Body of pancreas (tissue), 4 donors: ENCODE measurements around the gene TAS2R38. TPM values are rescaled to one million over a fixed set of nuclear protein-coding genes. Genes with fewer than 3 reads are reported as not detected.

Source experiments
- ATAC-seq: fragments of 150-250 bp; one replicate; pipeline ENCODE4 v1.9.1; 2016
- DNase-seq, 4 donors: peaks; one replicate each; pipeline ENCODE4 v3.0.0-alpha.2; 2019
- H3K27ac ChIP-seq, 4 donors: fragments of 200-600 bp; sonication (generic); 1 replicate in 3 of 4; 2 replicates in 1 of 4; pipeline versions ENCODE4 v1.5.1 to v1.6.1; 2016 to 2019; ENCODE audit warnings: mild to moderate bottlenecking in 1 of 4, mixed read lengths in 1 of 4, moderate library complexity in 1 of 4
- H3K27me3 ChIP-seq, 2 donors: fragments of 200-600 bp; sonication (generic); one replicate each; pipeline ENCODE4 v1.6.0; 2016; ENCODE audit warnings: mild to moderate bottlenecking in 1 of 2
- H3K36me3 ChIP-seq, 2 donors: fragments of 200-600 bp; sonication (generic); replicated peaks in 1 of 2; 2 replicates each; pipeline ENCODE4 v1.5.1; 2016; ENCODE audit warnings: low read depth in 2 of 2; ENCODE audit not compliant: insufficient read depth in 1 of 2
- H3K4me1 ChIP-seq: fragments of 200-600 bp; sonication (generic); one replicate; pipeline ENCODE4 v1.6.0; 2016
- H3K4me3 ChIP-seq, 2 donors: fragments of 200-600 bp; sonication (generic); 1 replicate in 1 of 2; 2 replicates in 1 of 2; pipeline ENCODE4 v1.5.1; 2016 to 2019
- H3K9me3 ChIP-seq, 3 donors: fragments of 200-600 bp; sonication (generic); 1 replicate in 2 of 3; 2 replicates in 1 of 3; pipeline ENCODE4 v1.5.1; 2016
- POLR2A ChIP-seq, 3 donors: fragments of 450-650 bp; IDR thresholded peaks; one replicate each; pipeline ENCODE4 v1.6.1; 2016; ENCODE audit warnings: antibody characterized with exemption in 3 of 3, mild to moderate bottlenecking in 2 of 3
- WGBS, 2 donors: methylation state at CpG; one replicate each; pipeline ENCODE4 v1.1.5; 2017; 5-methylcytosine and 5-hydroxymethylcytosine counted together
- intact Hi-C: fragments of 100-400 bp; cut with DNase I; formaldehyde crosslinking; loops from one replicate; pipeline ENCODE4 v1.15.1; 2023
- total RNA-seq, 2 donors: library from RNA; depleted of rRNA; stranded (reverse); fragments of >200 nt; gene quantifications; one replicate each; pipeline ENCODE4 v1.1.0, GENCODE V29; 2016
- TF ChIP-seq, protein P1 (sequence below), 7 experiments: fragments of 450-650 bp in 4 of 7; fragments of 200-600 bp in 3 of 7; sonication (generic) in 3 of 7; IDR thresholded peaks; one replicate each; pipeline ENCODE4 v1.5.1; 2016 to 2019; ENCODE audit warnings: antibody characterized with exemption in 7 of 7

TAS2R38 gene
- total RNA-seq, 2 donors from 2014 or later = not detected

DNA sequence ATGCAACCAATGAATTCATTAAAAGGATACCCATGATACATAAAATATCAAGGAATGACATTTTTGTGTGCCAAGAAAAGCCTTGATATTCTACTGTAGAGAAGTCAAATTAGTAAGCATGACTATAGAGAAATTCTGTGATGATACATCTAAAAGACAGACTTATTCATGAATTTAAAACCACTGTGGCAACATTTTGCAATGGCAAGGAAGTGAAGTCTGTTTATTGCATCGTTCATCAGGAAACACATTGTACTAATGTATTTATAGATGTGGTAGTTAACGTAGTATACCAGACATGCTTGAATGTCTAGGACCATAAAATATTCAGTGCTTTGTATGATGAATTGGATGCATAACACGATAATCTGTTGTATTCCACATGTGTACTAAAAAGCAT is 17.5 kb downstream of the TAS2R38 start:
- no peaks in the 10 kb centered on the region for H3K27me3 ChIP-seq
- no peaks in the 10 kb centered on the region for H3K36me3 ChIP-seq
- no peak for ATAC-seq
- no peaks in the 10 kb centered on the region for H3K9me3 ChIP-seq
- H3K27ac ChIP-seq = no peak overlapping the region
- no peak overlapping the region for H3K4me3 ChIP-seq
- 51 to 69% methylated on average over 3 of the region's 3 CpGs for WGBS, 2 donors
- no peak for TF ChIP-seq POLR2A (IDR thresholded peaks at IDR 0.05)
- TF ChIP-seq, protein P1, sequence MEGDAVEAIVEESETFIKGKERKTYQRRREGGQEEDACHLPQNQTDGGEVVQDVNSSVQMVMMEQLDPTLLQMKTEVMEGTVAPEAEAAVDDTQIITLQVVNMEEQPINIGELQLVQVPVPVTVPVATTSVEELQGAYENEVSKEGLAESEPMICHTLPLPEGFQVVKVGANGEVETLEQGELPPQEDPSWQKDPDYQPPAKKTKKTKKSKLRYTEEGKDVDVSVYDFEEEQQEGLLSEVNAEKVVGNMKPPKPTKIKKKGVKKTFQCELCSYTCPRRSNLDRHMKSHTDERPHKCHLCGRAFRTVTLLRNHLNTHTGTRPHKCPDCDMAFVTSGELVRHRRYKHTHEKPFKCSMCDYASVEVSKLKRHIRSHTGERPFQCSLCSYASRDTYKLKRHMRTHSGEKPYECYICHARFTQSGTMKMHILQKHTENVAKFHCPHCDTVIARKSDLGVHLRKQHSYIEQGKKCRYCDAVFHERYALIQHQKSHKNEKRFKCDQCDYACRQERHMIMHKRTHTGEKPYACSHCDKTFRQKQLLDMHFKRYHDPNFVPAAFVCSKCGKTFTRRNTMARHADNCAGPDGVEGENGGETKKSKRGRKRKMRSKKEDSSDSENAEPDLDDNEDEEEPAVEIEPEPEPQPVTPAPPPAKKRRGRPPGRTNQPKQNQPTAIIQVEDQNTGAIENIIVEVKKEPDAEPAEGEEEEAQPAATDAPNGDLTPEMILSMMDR (IDR thresholded peaks at IDR 0.05) = no peak
- intact Hi-C loops = no loop called here
- no peaks in the 10 kb centered on the region for H3K4me1 ChIP-seq
- peak in 1 of 4 donors; percentile 13 for DNase-seq

DNA sequence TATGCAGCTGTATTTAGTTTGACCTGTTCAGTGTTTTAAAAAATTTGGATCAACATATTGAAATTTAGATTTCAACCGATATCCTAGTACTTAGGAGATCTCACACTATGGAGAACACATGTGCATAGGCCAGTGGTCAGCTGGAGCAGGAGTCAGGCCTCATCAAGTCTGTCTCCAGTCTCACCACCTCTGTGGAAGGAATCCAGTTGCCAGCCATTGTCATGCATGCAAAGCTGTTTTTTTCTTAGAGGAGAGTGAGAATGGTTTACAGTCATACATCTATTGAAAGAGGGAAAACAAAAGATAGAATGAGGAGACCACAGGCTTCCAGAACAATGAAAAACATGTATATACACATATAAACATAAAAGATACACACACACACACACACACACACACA is 19.2 kb downstream of the TAS2R38 start:
- Histone ChIP-seq H3K27ac (no peak overlapping the region), H3K36me3 (no peaks in the 10 kb centered on the region), H3K27me3 (no peaks in the 10 kb centered on the region), H3K9me3 (no peaks in the 10 kb centered on the region), H3K4me1 (no peaks in the 10 kb centered on the region), H3K4me3 (no peak overlapping the region)
- TF ChIP-seq POLR2A (IDR thresholded peaks at IDR 0.05) = no peak
- TF ChIP-seq, protein P1 (IDR thresholded peaks at IDR 0.05) = no peak
- ATAC-seq (no peak), DNase-seq (no peak)
- WGBS, 2 donors = 92 to 100% methylated on average over 1 of the region's 1 CpG
- intact Hi-C loops = no loop called here

DNA sequence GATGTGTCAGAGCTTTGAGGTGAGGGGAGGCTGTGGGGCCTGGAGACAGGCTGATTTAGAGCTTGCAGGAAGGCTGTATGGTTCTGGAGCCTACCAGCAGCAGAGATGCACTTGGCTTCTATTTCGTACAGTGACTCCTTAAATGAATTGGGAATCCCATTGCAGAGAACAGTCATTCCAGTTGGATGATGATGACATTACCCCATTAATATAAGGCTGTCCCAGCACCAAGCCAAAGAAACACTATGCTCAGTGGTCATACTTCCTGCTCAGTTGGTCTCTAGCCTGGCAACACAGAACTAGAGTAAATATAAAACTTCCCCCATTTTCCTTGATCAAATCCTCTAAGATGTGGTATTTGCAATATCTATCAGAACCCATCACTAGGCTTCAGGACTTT is 21.1 kb downstream of the TAS2R38 start:
- Histone ChIP-seq H3K9me3 (no peaks in the 10 kb centered on the region), H3K36me3 (no peaks in the 10 kb centered on the region), H3K4me3 (no peak overlapping the region), H3K27ac (no peak overlapping the region), H3K4me1 (no peaks in the 10 kb centered on the region), H3K27me3 (no peaks in the 10 kb centered on the region)
- DNase-seq (no peak), ATAC-seq (no peak)
- intact Hi-C loops = no loop called here
- TF ChIP-seq, protein P1 (IDR thresholded peaks at IDR 0.05) = no peak
- TF ChIP-seq POLR2A (IDR thresholded peaks at IDR 0.05) = no peak
- WGBS, 2 donors = 83 to 100% methylated on average over 1 of the region's 1 CpG

DNA sequence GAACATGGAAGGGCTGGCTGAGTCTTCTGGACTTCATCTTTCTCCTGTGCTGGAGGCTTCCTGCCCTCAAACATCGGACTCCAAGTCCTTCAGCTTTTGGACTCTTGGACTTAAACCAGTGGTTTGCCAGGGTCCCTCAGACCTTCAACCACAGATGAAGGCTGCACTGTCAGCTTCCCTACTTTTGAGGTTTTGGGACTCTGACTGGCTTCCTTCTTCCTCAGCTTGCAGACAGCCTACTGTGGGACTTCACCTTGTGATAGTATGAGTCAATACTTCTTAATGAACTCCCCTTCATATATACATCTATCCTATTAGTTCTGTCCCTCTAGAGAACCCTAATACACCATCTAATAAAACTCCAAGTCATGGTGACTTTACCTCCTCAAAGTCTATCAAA is 22.8 kb downstream of the TAS2R38 start:
- H3K4me3 ChIP-seq = no peak overlapping the region
- no peak for ATAC-seq
- intact Hi-C loops = no loop called here
- peak in 1 of 4 donors; percentile 18 for DNase-seq
- H3K9me3 ChIP-seq = no peaks in the 10 kb centered on the region
- no peaks in the 10 kb centered on the region for H3K36me3 ChIP-seq
- TF ChIP-seq, protein P1 (IDR thresholded peaks at IDR 0.05) = no peak
- no peak overlapping the region for H3K27ac ChIP-seq
- no peaks in the 10 kb centered on the region for H3K4me1 ChIP-seq
- 61 to 100% methylated on average over 1 of the region's 1 CpG for WGBS, 2 donors
- no peaks in the 10 kb centered on the region for H3K27me3 ChIP-seq

DNA sequence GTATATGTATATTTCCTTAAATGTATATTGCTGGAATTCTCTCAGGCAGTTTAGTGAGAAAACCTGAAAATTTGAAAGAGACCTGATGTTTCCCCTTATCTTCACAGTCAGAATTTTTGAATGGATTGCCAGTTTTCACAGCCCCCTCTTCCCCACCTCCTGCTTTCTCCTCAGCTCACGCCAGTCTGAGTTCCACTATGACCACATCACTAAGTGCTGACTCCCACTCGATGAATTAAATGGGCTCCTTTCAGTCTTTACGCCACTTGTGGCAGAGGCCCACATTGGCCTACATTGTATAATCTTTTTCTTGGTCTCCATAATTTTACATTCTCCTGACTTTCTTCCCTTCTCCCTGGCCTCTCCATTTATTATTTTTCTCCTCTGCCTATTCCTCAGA is 23.7 kb downstream of the TAS2R38 start:
- TF ChIP-seq POLR2A (IDR thresholded peaks at IDR 0.05) = no peak
- TF ChIP-seq, protein P1 (IDR thresholded peaks at IDR 0.05) = no peak
- WGBS, 2 donors = 78 to 89% methylated on average over 3 of the region's 3 CpGs
- no peaks in the 10 kb centered on the region for H3K27me3 ChIP-seq
- DNase-seq (no peak), ATAC-seq (no peak)
- no peaks in the 10 kb centered on the region for H3K36me3 ChIP-seq
- H3K9me3 ChIP-seq = no peaks in the 10 kb centered on the region
- intact Hi-C loops = no loop called here
- H3K27ac ChIP-seq = no peak overlapping the region
- no peaks in the 10 kb centered on the region for H3K4me1 ChIP-seq
- no peak overlapping the region for H3K4me3 ChIP-seq
